Peyer's patch (tissue), 4 donors: ENCODE results near the gene PIGQ. TPM values are rescaled to one million over a fixed set of nuclear protein-coding genes. Genes with fewer than 3 reads are reported as not detected.

Source experiments
- DNase-seq, 3 donors: peaks; one replicate each; pipeline ENCODE4 v3.0.0-alpha.2; 2017 to 2019
- H3K27ac ChIP-seq, 4 donors: fragments of 200-600 bp; sonication (generic); one replicate each; pipeline ENCODE4 v1.5.1; 2016 to 2019
- H3K27me3 ChIP-seq, 2 donors: fragments of 200-600 bp; sonication (generic); one replicate each; pipeline ENCODE4 v1.5.1; 2019
- H3K36me3 ChIP-seq, 3 donors: fragments of 200-600 bp; sonication (generic); one replicate each; pipeline ENCODE4 v1.5.1; 2016 to 2019
- H3K4me1 ChIP-seq, 4 donors: fragments of 200-600 bp; sonication (generic); one replicate each; pipeline ENCODE4 v1.5.1; 2016 to 2019
- H3K4me3 ChIP-seq, 4 donors: fragments of 200-600 bp; sonication (generic); 1 replicate in 3 of 4; 2 replicates in 1 of 4; pipeline ENCODE4 v1.5.1; 2016 to 2019; ENCODE audit warnings: mild to moderate bottlenecking in 1 of 4
- H3K9me3 ChIP-seq, 4 donors: fragments of 200-600 bp; sonication (generic); one replicate each; pipeline ENCODE4 v1.5.1; 2016 to 2019; ENCODE audit warnings: mild to moderate bottlenecking in 1 of 4
- POLR2A ChIP-seq, 2 donors: fragments of 450-650 bp; IDR thresholded peaks; one replicate each; pipeline ENCODE4 v1.5.1; 2017; ENCODE audit warnings: antibody characterized with exemption in 2 of 2, mild to moderate bottlenecking in 2 of 2, moderate library complexity in 2 of 2
- total RNA-seq, 4 donors: library from RNA; depleted of rRNA; stranded (reverse); fragments of >200 nt; gene quantifications; one replicate each; pipeline ENCODE4 v1.1.0, GENCODE V29; 2016
- TF ChIP-seq, protein P1 (sequence below), 6 experiments: fragments of 450-650 bp in 4 of 6; fragments of 200-600 bp in 2 of 6; sonication (generic) in 1 of 6; IDR thresholded peaks; one replicate each; pipeline ENCODE4 v1.5.1; 2017 to 2019; ENCODE audit warnings: antibody characterized with exemption in 6 of 6, mild to moderate bottlenecking in 3 of 6, moderate library complexity in 1 of 6

Gene PIGQ
- total RNA-seq, 4 donors from 2014 or later, result 33.1 to 65.6 (median 55.2) TPM

DNA sequence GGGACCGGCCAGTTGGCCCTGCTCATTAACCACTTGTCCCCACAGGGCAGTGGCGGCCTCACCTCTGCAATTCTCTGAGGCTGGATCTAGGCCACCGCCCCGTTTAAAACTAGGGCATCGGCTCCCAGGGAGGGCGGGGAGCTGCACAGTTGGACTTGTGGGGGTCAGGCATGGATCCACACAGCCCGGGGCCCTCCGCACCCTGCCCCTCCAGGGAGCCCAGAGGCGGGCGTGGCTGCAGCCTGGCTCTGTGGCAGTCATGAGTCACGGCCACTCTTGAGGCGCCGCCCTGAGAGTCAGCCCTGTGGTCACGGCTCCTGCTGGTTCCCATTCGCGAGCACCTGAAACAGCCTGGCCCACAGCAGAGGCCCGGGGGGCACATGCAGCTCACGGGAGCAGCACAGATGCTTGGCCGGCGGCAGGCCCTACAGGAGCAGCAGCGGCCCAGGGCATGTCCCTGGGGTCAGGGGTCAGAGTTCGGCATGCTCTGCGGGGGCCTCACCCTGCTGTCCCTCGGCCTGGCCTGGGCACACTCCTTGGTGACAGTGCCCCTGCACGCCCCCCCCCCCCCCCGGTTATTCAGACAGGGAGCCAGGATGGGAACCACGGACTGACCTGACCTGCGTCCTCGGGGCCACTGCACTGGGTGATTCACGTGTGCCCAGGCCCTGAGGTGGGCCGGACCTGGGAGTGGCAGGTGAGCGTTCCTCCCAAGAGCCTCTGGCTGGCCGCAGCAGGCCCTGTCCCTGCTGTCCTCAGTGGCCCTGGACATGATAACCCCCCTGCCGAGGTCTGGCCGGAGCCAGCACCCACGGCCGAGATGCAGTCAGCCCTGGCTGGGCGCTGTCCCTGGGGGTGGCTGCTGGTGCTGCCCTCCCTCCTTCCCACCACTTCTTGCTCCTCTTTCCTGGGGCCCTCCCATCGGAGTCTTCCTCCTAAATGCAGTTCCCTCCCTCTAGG lies 34.0 kb upstream of the PIGQ start:
- no peaks in the 10 kb centered on the region for H3K27me3 ChIP-seq
- peak in 1 of 2 donors; percentile 74 for TF ChIP-seq POLR2A (IDR thresholded peaks at IDR 0.05)
- TF ChIP-seq, protein P1, sequence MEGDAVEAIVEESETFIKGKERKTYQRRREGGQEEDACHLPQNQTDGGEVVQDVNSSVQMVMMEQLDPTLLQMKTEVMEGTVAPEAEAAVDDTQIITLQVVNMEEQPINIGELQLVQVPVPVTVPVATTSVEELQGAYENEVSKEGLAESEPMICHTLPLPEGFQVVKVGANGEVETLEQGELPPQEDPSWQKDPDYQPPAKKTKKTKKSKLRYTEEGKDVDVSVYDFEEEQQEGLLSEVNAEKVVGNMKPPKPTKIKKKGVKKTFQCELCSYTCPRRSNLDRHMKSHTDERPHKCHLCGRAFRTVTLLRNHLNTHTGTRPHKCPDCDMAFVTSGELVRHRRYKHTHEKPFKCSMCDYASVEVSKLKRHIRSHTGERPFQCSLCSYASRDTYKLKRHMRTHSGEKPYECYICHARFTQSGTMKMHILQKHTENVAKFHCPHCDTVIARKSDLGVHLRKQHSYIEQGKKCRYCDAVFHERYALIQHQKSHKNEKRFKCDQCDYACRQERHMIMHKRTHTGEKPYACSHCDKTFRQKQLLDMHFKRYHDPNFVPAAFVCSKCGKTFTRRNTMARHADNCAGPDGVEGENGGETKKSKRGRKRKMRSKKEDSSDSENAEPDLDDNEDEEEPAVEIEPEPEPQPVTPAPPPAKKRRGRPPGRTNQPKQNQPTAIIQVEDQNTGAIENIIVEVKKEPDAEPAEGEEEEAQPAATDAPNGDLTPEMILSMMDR (IDR thresholded peaks at IDR 0.05), result peak in 1 of 6 experiments; percentile 38
- no peaks in the 10 kb centered on the region for H3K9me3 ChIP-seq
- peak in 2 of 3 donors; percentile 90 to 94 for DNase-seq
- H3K4me1 ChIP-seq, result peaks cover 0 to 30% (median 0%) of the 10 kb centered on the region in 4 donors
- H3K36me3 ChIP-seq, result peaks cover 0 to 48% (median 0%) of the 10 kb centered on the region in 3 donors
- H3K4me3 ChIP-seq, result peak overlapping the region in 2 of 4 donors; percentile 48 to 63
- peak overlapping the region in 3 of 4 donors; percentile 84 to 98 (median 92) for H3K27ac ChIP-seq

DNA sequence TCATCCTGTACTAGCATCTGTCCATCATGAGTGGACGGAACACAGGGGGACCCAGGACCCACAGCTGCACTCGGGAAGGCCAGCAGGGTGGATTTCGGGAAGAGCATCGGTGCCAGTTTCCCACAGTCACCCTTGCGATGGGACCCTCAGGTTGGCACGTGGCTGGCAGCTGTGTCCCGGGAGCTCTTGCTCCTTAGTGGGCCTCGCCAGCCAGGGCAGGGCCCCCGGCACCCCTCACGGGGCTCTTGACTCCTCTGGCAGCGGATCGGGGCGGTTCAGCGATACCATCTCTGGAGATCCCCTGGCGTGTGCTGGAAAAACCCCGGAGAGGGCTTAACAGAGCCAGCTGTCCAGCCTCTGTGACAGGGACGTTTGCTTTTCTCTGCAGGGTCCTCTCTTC lies 33.0 kb upstream of the PIGQ start:
- peaks cover 0 to 21% (median 0%) of the 10 kb centered on the region in 4 donors for H3K4me1 ChIP-seq
- H3K27ac ChIP-seq, result no peak overlapping the region
- no peak for DNase-seq
- H3K4me3 ChIP-seq, result no peak overlapping the region
- TF ChIP-seq POLR2A (IDR thresholded peaks at IDR 0.05), result no peak
- TF ChIP-seq, protein P1 (IDR thresholded peaks at IDR 0.05), result no peak
- no peaks in the 10 kb centered on the region for H3K9me3 ChIP-seq
- H3K27me3 ChIP-seq, result no peaks in the 10 kb centered on the region
- peaks cover 0 to 53% (median 0%) of the 10 kb centered on the region in 3 donors for H3K36me3 ChIP-seq

DNA sequence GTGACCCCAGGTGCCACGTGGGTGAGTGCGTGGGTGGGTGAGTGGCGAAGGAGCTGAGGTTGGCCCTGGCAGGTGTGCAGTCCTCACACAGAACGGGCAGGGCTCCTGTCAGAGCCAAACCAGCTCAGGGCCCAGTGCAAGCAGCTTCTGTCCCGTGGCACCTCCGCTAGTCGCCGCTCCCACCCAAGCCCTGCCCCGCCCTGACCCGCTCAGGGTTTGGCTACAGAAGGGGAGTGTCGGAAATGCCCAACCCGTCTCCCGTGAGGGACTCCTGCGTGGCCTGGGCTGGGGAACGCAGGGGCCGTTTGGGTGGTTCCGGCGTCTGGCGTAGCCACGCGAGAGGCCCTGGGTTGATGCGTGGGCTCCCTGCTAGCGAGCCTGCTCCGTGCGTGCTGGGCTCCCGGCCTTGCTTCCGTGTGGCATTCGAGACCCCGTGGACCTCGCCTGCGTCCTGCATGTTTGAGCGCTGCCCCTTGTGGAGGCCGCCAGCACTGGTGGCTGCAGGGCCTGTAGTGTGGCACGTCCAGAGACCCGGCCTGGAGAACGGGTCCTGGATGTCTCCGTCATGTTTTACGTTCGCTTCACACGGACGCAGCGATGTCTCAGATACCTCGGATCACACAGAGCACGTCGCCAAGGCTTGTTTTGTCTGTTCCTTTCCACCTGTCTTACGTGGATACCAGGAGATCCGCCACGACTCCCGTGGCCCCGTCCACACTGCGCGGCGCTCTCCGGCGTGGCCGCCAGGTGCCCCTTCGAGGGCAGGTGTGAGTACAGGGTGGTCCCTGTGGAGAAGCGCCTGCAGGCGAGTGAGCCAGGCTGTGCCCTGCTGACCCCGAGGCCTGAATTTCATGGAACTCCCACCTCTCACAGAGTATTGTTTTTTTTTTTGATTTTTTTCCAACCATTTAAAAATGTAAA lies 32.1 kb upstream of the PIGQ start:
- Histone ChIP-seq H3K27me3 (no peaks in the 10 kb centered on the region), H3K9me3 (no peaks in the 10 kb centered on the region), H3K4me3 (no peak overlapping the region), H3K27ac (peak overlapping the region in 1 of 4 donors; percentile 13), H3K36me3 (peaks cover 0 to 53% (median 0%) of the 10 kb centered on the region in 3 donors), H3K4me1 (peaks cover 0 to 19% (median 0%) of the 10 kb centered on the region in 4 donors)
- TF ChIP-seq POLR2A (IDR thresholded peaks at IDR 0.05), result no peak
- TF ChIP-seq, protein P1 (IDR thresholded peaks at IDR 0.05), result no peak
- no peak for DNase-seq

DNA sequence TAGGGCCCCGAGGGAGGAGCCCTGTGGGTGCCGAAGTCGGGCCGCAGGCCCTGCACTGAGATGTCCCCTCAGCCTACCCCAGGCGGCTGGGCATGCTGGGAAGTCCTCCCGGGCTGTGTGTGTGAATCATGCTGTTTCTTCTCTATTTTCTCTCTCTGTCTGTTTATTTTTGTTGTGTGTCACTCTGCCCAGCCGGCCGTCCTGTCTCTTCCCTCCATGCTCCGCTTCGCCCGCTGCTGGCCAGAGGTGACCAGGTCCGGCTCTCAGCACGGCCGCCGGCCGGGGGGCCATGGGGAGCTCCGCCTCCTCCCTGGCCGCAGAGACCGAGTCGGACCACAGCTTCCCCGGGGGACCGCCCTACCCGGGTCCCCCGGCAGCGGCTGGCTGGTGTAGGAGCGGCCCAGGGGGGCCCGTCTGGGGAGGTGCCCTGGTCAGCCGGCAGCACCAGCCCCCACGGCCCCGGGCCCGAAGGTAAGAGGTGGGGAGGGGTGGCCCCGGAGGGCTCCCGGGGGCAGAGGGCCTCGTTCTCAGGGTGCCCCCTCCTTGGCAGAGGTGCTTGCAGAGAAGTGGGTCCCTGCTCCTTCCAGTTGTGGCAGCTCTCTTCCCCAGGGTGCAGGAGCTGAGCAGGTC lies 29.8 kb upstream of the PIGQ start:
- no peak for DNase-seq
- no peaks in the 10 kb centered on the region for H3K27me3 ChIP-seq
- TF ChIP-seq POLR2A (IDR thresholded peaks at IDR 0.05), result no peak
- TF ChIP-seq, protein P1 (IDR thresholded peaks at IDR 0.05), result no peak
- no peak overlapping the region for H3K4me3 ChIP-seq
- H3K27ac ChIP-seq, result no peak overlapping the region
- peaks cover 0 to 12% (median 0%) of the 10 kb centered on the region in 4 donors for H3K4me1 ChIP-seq
- peaks cover 0 to 63% (median 0%) of the 10 kb centered on the region in 3 donors for H3K36me3 ChIP-seq
- H3K9me3 ChIP-seq, result no peaks in the 10 kb centered on the region
